Measurements from ENCODE around the gene ZIC5.

The ZIC5 gene

GRCh38 chr13:99987154-99988019 lies 15.8 kb upstream of the ZIC5 start:
- no peak for FAIRE-seq

GRCh38 chr13:99986741-99987140 lies 15.2 kb upstream of the ZIC5 start:
- FAIRE-seq: no peak

GRCh38 chr13:99985886-99986527 lies 14.4 kb upstream of the ZIC5 start:
- FAIRE-seq: no peak

- no peak for FAIRE-seq
Observed at GRCh38 chr13:99985241-99985874, 13.8 kb upstream of the ZIC5 start.

GRCh38 chr13:99984461-99985240 lies 13.1 kb upstream of the ZIC5 start:
- no peak for FAIRE-seq

- FAIRE-seq: no peak
Observed at GRCh38 chr13:99983499-99984401, 12.2 kb upstream of the ZIC5 start.

GRCh38 chr13:99982731-99983498 lies 11.3 kb upstream of the ZIC5 start:
- no peak for FAIRE-seq

GRCh38 chr13:99982036-99982730 lies 10.6 kb upstream of the ZIC5 start:
- no peak for FAIRE-seq

- no peak for FAIRE-seq
Observed at GRCh38 chr13:99981735-99982035, 10.1 kb upstream of the ZIC5 start, which contains the start of gene ZIC2. Gene ZIC2, plus strand, starts transcription at chr13:99981784. Its CDS starts 281 bp downstream, at chr13:99982065.

- no peak for FAIRE-seq
Observed at GRCh38 chr13:99980824-99981734, 9.5 kb upstream of the ZIC5 start.

- FAIRE-seq: no peak
Observed at GRCh38 chr13:99980201-99980823, 8.7 kb upstream of the ZIC5 start.

GRCh38 chr13:99979453-99980200 lies 8.1 kb upstream of the ZIC5 start:
- FAIRE-seq: no peak

GRCh38 chr13:99978799-99979452 lies 7.4 kb upstream of the ZIC5 start:
- no peak for FAIRE-seq

- FAIRE-seq: no peak
Observed at GRCh38 chr13:99977912-99978798, 6.6 kb upstream of the ZIC5 start.

GRCh38 chr13:99977334-99977911 lies 5.9 kb upstream of the ZIC5 start:
- FAIRE-seq: no peak

GRCh38 chr13:99976575-99976974 lies 5.0 kb upstream of the ZIC5 start:
- FAIRE-seq: no peak

Data from A204.1 (cell line).